ENCODE measurements around the gene GLS. TPM values are rescaled to one million over a fixed set of nuclear protein-coding genes. Genes with fewer than 3 reads are reported as not detected.

Gene GLS
- total RNA-seq, 1 experiment from 2014 or later = 97.4 TPM

GRCh38 chr2:190835303-190835930, 45.2 kb upstream of the GLS start:
- no peak for TF ChIP-seq POLR2AphosphoS5 (IDR thresholded peaks at IDR 0.05; ENCODE audit: low read depth, low read length)
- no peak for TF ChIP-seq SP1 (IDR thresholded peaks at IDR 0.05; ENCODE audit: low read depth)
- no peak for TF ChIP-seq ELF1 (IDR thresholded peaks at IDR 0.05; ENCODE audit: borderline replicate concordance, low read depth)
- TF ChIP-seq TCF7L2 (IDR thresholded peaks at IDR 0.05; ENCODE audit: borderline replicate concordance, extremely low read depth, insufficient read depth, insufficient read length) = no peak
- no peak for TF ChIP-seq ZBTB33 (IDR thresholded peaks at IDR 0.05; ENCODE audit: extremely low read depth, insufficient replicate concordance, low read length)
- no peak for TF ChIP-seq EGR1 (IDR thresholded peaks at IDR 0.05; ENCODE audit: low read depth)
- TF ChIP-seq SIN3A (IDR thresholded peaks at IDR 0.05; ENCODE audit: low read depth) = no peak
- TF ChIP-seq FOSL1 (IDR thresholded peaks at IDR 0.05; ENCODE audit: low read depth) = no peak
- no peak for TF ChIP-seq JUND (IDR thresholded peaks at IDR 0.05)
- TF ChIP-seq CEBPB (IDR thresholded peaks at IDR 0.05; ENCODE audit: low read depth) = no peak
- no peak for TF ChIP-seq REST (IDR thresholded peaks at IDR 0.05; ENCODE audit: low read depth)
- no peak for TF ChIP-seq EZH2 (IDR thresholded peaks at IDR 0.05)
- TF ChIP-seq, protein P1, sequence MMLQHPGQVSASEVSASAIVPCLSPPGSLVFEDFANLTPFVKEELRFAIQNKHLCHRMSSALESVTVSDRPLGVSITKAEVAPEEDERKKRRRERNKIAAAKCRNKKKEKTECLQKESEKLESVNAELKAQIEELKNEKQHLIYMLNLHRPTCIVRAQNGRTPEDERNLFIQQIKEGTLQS (IDR thresholded peaks at IDR 0.05) = no peak
- TF ChIP-seq SRF (IDR thresholded peaks at IDR 0.05; ENCODE audit: low read depth) = no peak
- TF ChIP-seq CBX3 (IDR thresholded peaks at IDR 0.05; ENCODE audit: low read depth) = no peak
- TF ChIP-seq ZNF274 (IDR thresholded peaks at IDR 0.05; ENCODE audit: low read depth, low read length) = no peak
- TF ChIP-seq MAX (IDR thresholded peaks at IDR 0.05) = no peak
- Histone ChIP-seq H3K27me3 (ENCODE audit: insufficient read depth, low read length) (no peaks in the 10 kb centered on the region), H3K4me2 (ENCODE audit: low read length) (peak overlapping the region; percentile 21), H3K79me2 (ENCODE audit: insufficient read depth, low read length) (no peaks in the 10 kb centered on the region), H3K9me3 (ENCODE audit: control insufficient read depth in 1 of 2, insufficient read depth in 1 of 2, low read depth in 1 of 2, low read length in 2 of 2) (no peaks in the 10 kb centered on the region), H4K20me1 (ENCODE audit: insufficient read depth) (no peaks in the 10 kb centered on the region), H3K9me2 (ENCODE audit: insufficient read depth) (no peaks in the 10 kb centered on the region), H3K4me3 (replicated peaks in 1 of 2; ENCODE audit: low read depth in 1 of 2, low read length in 2 of 2) (no peak overlapping the region), H3K4me1 (ENCODE audit: control insufficient read depth in 1 of 2, insufficient read depth in 2 of 2, low read length in 2 of 2) (peaks cover 32 to 45% of the 10 kb centered on the region in 2 experiments), H3K27ac (ENCODE audit: low read depth, low read length) (no peak overlapping the region), H3K9ac (ENCODE audit: low read length) (no peak overlapping the region), H2AFZ (ENCODE audit: low read depth, low read length, poor library complexity, severe bottlenecking) (peak overlapping the region; percentile 7), H3K36me3 (ENCODE audit: control insufficient read depth in 1 of 2, insufficient read depth in 2 of 2, low read length in 2 of 2) (no peaks in the 10 kb centered on the region)
- intact Hi-C loops (cut with micrococcal nuclease) = no loop called here
- ATAC-seq (peak; percentile 67), DNase-seq (ENCODE audit: low read depth, low spot score) (no peak)
- RAD21 ChIA-PET (ENCODE audit: low non-redundant PET in 1 of 2, low total read pairs in 2 of 2, uncharacterized antibody in 2 of 2, unreplicated experiment in 2 of 2) = no interaction called here
- POLR2A ChIA-PET = no interaction called here
- BruUV-seq (replicated peaks) = no TSS peak
- CTCF ChIA-PET = no interaction called here

All from HCT116 (cell line).